Lower leg skin (tissue), 3 donors: Measurements from ENCODE around the gene FAM229B.

Source experiments
- POLR2A ChIP-seq, 2 donors: fragments of 450-650 bp; IDR thresholded peaks; one replicate each; pipeline ENCODE4 v1.6.1; 2016 to 2017; ENCODE audit warnings: antibody characterized with exemption in 2 of 2, mild to moderate bottlenecking in 1 of 2, moderate library complexity in 1 of 2
- TF ChIP-seq, protein P1 (sequence below), 3 donors: fragments of 450-650 bp; IDR thresholded peaks; one replicate each; pipeline ENCODE4 v1.5.1; 2016; ENCODE audit warnings: antibody characterized with exemption in 3 of 3, mild to moderate bottlenecking in 3 of 3, moderate library complexity in 2 of 3

DNA sequence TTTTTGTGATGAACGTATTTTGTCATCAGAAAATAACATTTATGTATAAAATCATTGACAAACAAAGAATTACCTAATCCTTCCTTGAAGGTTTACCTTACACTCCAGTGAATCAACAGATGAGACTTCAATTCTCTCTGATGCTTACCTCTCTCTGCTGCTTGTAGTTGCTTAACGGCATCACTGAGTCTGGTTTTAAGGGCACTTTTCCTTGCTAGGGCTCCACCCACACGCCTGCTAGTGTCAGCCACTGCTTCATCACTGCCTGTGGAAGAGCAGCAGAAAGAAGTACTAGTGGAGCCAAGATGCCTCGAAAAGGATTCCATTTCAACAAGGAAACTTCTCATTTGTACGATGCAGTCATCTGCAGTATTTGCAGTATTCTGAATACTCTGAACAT lies 63.0 kb downstream of the FAM229B start:
- TF ChIP-seq, protein P1, sequence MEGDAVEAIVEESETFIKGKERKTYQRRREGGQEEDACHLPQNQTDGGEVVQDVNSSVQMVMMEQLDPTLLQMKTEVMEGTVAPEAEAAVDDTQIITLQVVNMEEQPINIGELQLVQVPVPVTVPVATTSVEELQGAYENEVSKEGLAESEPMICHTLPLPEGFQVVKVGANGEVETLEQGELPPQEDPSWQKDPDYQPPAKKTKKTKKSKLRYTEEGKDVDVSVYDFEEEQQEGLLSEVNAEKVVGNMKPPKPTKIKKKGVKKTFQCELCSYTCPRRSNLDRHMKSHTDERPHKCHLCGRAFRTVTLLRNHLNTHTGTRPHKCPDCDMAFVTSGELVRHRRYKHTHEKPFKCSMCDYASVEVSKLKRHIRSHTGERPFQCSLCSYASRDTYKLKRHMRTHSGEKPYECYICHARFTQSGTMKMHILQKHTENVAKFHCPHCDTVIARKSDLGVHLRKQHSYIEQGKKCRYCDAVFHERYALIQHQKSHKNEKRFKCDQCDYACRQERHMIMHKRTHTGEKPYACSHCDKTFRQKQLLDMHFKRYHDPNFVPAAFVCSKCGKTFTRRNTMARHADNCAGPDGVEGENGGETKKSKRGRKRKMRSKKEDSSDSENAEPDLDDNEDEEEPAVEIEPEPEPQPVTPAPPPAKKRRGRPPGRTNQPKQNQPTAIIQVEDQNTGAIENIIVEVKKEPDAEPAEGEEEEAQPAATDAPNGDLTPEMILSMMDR (IDR thresholded peaks at IDR 0.05): no peak
- no peak for TF ChIP-seq POLR2A (IDR thresholded peaks at IDR 0.05)
